Activated CD4-positive, CD25-positive, alpha-beta regulatory T cell treated with anti-CD3 and anti-CD28 coated beads, Interleukin-2, amount 50 U/mL, for 72 hours (primary cell): Measurements from ENCODE around the gene GMIP.

Source experiments
- DNase-seq: peaks from one replicate; pipeline ENCODE4 v3.0.0; 2021

GMIP gene

GRCh38 chr19:19659646-19660245 is 16.3 kb upstream of the GMIP start:
- DNase-seq = no peak

DNA sequence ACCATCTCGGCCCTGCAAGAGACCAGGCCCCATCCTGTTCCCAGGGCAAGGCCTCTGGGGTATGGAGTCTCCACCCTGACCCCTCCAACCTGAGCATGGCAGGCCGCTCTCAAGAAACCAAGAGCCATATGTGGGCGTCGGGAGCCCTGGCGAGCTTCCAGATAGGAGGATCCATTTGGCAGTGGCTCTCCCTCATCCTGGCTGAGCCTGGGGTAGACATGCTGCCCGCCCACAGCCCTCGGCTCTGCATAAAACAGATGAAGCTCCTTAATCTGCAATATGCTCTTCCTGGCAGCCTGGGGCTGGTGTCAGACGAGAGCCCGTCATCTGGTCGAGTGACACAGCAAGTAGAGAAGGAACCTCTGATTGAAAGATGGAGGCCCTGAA is 13.9 kb upstream of the GMIP start:
- no peak for DNase-seq

GRCh38 chr19:19656451-19657396 is 13.3 kb upstream of the GMIP start:
- DNase-seq = no peak

DNA sequence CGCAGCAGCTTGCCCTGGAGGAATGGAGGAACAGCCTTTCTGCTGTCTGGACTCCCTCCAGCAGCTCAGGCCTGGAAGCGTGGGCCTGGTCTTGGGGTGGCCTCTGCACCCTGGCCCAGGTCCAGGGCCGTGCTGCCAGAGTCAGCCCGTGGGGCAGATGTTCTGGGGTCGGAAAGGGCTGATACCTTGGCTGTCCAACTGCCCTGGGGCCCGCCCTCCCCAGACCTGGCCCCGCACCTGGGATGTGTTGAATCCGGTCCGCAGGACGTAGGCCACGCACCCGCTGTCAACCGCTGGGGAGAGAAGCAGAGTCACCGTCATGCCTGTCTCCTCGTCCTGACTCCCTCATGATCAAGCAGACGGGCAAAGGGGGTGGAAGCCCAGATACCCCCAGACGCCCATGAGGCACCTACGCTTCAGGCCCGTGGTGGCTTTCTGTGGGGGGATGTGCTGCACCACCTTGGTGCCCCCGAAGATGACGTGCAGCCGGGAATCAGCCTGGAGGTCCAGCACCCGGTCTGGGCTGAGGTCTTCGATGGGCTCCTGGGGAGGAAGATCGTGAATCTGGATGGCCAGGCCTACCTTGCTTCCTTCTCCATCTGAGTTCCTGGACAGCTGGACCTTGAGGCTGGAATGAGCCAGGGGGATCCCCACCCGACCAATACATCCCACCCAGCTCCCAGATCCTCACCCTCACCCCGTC is 12.3 kb upstream of the GMIP start:
- no peak for DNase-seq

DNA sequence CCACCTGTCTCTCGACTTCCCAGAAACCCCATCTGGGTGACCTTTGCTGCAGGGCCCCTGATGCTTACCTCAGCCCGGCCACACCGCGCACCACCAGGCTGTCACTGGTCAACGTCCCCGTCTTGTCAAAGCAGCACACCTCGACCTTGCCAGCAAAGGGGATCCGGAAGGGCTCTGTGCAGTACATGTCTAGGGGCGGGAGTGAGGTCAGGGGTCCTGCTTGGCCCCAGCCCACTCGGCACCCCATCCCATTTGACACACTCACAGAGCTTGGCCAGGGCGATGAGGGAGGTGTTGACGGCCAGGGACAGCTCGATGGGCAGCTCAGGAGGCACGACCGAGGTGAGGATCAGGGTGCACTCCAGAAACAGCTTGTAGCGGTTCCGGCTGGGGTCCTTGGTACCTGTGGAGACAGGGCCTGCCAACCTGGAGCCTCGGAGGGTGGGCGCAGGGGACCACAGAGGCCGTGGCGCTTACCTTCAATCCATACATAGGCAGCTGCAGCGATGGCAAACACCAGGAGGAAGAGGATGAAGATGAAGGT is 11.7 kb upstream of the GMIP start:
- DNase-seq = no peak

DNA sequence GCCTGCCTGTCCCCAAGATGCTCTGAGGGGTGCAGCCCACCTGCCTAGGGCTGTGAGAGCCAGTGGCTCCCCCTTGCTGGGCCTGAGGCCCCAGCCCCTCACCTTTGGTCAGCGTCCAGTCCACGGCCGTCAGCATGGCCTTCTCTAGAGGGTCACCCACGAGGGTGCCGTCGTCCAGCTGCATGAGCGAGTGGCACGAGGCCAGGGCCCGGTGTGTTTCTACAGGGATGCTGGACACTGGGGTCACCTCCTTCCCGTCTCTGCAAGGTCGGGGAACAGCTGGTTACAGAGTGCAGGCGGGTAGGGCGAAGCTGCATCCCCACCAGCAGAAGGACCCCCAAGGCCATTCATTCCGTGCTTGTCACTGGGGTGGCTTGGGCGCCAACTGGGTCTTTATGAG is 11.0 kb upstream of the GMIP start:
- no peak for DNase-seq

- no peak for DNase-seq
Observed at GRCh38 chr19:19653597-19654147, 10.2 kb upstream of the GMIP start.

DNA sequence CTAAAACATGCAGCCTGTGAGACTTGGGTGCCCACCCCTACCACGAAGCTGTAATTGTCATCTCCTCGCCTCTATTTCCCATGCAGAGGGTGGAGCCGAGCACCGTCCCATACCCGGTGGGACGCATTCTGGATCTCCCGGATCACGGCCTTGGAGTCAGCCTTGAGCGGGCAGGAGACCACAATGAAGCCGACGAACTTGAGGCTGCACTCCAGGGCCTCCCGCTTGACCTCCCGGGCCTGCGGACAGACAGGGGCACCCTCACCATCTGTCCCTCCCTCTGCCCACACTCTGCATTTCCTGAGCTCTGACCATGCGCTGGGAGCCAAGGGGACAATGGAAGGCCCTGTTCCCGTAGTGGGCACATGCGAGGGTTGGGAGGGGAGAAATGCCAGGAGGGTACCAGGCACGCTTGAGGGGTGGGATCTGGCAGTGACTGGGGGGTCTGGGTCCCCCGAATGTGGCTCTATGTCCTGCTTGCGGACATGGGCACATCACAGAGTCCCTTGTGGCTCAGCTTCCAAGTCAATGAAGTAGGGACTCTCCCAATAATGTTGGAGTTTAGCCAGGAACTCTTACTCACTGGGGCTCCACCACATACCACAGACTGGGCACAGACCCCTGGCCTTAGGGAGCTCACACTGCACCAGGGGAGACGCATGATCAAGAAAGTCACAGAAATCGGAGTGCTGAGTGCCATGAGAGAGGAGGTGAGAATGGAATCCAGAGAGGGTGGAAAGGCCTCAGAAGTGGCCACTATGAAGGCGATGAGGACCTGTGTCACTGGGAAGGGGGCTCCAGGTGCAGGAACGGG is 9.2 kb upstream of the GMIP start:
- DNase-seq = no peak

DNA sequence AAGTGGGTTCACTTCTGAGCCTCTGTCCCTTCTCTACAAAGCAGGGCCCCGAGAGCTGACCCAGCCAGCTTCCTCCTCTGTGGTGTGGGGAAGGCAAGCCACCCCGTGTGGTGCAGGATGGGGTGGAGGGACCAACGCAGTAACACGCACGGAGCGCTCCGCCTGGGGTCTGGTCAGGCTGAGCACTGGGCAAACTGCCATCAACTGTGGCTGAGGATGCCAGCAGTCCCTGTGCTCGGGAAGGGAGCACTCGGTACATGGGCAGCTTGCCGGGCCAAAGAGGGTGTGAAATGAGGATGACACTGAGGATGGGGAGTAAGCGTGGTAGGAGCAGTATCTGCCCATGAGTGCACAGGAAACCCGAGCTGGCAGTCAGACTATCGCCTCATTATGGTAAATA is 7.6 kb upstream of the GMIP start:
- no peak for DNase-seq

DNA sequence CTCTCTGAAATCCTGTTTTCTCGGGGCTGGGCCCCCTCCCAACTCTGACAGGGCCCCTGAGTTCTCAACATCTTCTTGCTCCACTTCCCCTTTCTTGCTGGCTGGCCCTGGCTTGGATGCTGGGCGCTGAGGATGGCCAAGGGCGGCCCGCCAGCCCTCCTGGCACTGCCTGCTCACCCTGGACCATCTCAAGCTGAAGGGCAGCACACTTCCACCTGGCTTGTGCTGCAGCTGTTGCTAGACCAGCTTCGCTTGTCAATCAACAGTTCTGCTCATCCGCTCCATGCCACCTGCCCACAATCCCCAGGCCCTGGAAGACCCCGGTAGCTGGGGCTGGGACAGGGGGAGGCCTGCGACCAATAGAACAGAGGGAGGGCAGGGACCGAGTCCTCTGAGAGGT is 6.9 kb upstream of the GMIP start:
- DNase-seq = no peak

- DNase-seq = no peak
Observed at GRCh38 chr19:19649580-19649995, 6.1 kb upstream of the GMIP start.

GRCh38 chr19:19649155-19649554 is 5.7 kb upstream of the GMIP start:
- no peak for DNase-seq

- DNase-seq = no peak
Observed at GRCh38 chr19:19647037-19647835, 3.8 kb upstream of the GMIP start.

GRCh38 chr19:19645233-19645870 is 1.9 kb upstream of the GMIP start:
- no peak for DNase-seq

GRCh38 chr19:19644054-19644388 is 564 bp upstream of the GMIP start:
- DNase-seq = no peak

DNA sequence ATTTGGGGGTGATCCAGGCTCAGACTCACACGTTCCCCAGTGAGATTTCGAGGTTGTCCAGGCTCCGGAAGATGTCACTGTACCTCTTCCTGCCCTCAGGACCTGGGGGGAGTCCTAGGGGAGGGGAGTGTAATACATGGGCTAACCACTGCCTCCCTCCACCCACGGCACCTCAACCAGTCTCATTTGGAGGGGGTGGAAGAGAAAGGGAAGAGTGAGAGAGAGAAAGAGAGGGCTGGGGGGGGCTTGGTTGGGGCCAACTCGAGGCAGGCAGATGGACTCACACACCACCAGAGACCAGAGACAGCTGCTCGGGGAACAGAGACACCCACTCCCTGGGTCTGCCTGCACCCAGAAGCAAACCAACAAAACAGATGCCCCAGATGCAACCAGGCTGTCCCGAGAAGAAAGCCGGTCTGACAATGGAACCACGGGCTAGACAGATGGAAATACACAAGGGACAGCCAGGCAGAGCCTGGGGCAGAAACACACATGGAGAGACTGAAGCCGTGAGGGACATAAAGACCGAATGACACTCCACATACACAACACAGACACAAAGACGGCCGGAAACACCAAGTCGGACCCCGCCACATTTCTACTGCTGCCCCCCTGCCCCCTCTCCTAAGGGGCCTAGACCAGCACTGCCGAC is 825 bp downstream of the GMIP start:
- no peak for DNase-seq

GRCh38 chr19:19637523-19638251 is 5.8 kb downstream of the GMIP start:
- DNase-seq = no peak

GRCh38 chr19:19637186-19637522 is 6.3 kb downstream of the GMIP start:
- DNase-seq = no peak

DNA sequence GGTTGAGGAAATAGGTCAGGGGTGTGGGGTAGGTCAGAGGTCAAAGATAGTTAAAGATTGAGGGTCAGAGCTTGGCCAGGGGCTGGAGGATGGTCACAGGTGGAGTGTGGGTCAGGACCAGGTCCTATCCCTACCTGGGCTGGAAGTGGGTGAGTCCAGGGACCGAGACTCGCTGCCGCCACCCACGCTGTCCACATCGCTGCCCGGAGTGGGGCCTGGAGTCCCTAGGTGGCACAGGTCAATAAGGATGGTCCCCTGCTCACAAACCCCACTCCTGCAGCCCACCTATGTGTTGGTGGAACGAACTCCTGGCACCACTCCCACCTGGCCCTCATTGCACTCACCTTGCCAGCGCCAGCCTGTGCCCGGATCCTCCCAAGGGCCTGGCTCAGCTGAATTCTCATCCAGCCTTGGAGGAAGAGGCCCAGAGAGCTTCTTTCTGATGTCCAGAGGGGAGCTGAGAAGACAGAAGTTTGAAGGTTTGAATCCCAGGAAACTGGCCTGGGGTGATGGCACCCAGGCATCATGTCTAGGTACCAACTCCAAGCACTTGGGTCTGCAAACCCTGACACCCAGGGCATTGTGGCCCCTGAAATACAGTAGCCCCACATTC is 6.8 kb downstream of the GMIP start:
- DNase-seq = no peak

DNA sequence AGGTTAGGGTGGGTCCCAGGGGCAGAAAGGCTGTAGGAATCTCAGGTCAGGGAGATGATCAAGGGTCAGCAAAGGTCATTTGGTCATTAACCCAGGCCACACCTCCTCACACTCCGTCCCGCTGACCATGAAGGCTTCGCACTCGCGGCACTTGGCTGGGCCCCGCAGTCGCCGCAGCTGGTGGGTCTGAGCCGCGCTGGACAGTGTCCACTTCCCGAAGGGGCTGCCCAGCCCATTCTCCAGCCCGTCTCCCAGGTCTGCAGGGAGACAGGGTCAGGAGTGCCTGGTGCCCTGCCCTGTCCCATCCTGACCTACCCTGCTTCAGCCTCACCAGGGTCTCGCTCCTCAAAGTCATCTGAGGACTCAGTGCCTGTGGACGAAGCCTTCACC is 8.1 kb downstream of the GMIP start:
- no peak for DNase-seq
